ENCODE measurements around the gene FLT3. TPM values are rescaled to one million over a fixed set of nuclear protein-coding genes. Genes with fewer than 3 reads are reported as not detected.

Gene FLT3
- total RNA-seq, 2 donors from 2014 or later, result 0.12 to 0.26 TPM

- Histone ChIP-seq H3K9me3 (no peaks in the 10 kb centered on the region), H3K27ac (no peak overlapping the region), H3K4me3 (no peak overlapping the region), H3K27me3 (no peaks in the 10 kb centered on the region), H3K36me3 (no peaks in the 10 kb centered on the region), H3K4me1 (no peaks in the 10 kb centered on the region)
- TF ChIP-seq CTCF (IDR thresholded peaks at IDR 0.05), result no peak
- DNase-seq (ENCODE audit: low spot score), result no peak
Observed at GRCh38 chr13:28129911-28130693, 29.7 kb upstream of the FLT3 start.

- H3K27me3 ChIP-seq, result no peaks in the 10 kb centered on the region
- H3K36me3 ChIP-seq, result no peaks in the 10 kb centered on the region
- no peak for TF ChIP-seq CTCF (IDR thresholded peaks at IDR 0.05)
- H3K4me1 ChIP-seq, result no peaks in the 10 kb centered on the region
- no peak for DNase-seq (ENCODE audit: low spot score)
- H3K27ac ChIP-seq, result no peak overlapping the region
- no peaks in the 10 kb centered on the region for H3K9me3 ChIP-seq
- no peak overlapping the region for H3K4me3 ChIP-seq
Observed at GRCh38 chr13:28128926-28129325, 28.6 kb upstream of the FLT3 start.

GRCh38 chr13:28128030-28128429, 27.7 kb upstream of the FLT3 start:
- H3K4me3 ChIP-seq, result no peak overlapping the region
- H3K4me1 ChIP-seq, result no peaks in the 10 kb centered on the region
- H3K27me3 ChIP-seq, result no peaks in the 10 kb centered on the region
- DNase-seq (ENCODE audit: low spot score), result no peak
- no peaks in the 10 kb centered on the region for H3K9me3 ChIP-seq
- no peaks in the 10 kb centered on the region for H3K36me3 ChIP-seq
- no peak overlapping the region for H3K27ac ChIP-seq
- TF ChIP-seq CTCF (IDR thresholded peaks at IDR 0.05), result no peak

GRCh38 chr13:28121224-28121623, 20.8 kb upstream of the FLT3 start:
- Histone ChIP-seq H3K27me3 (no peaks in the 10 kb centered on the region), H3K27ac (no peak overlapping the region), H3K9me3 (no peaks in the 10 kb centered on the region), H3K36me3 (no peaks in the 10 kb centered on the region), H3K4me3 (no peak overlapping the region), H3K4me1 (no peaks in the 10 kb centered on the region)
- no peak for DNase-seq (ENCODE audit: low spot score)
- TF ChIP-seq CTCF (IDR thresholded peaks at IDR 0.05), result no peak

- Histone ChIP-seq H3K27me3 (no peaks in the 10 kb centered on the region), H3K4me1 (no peaks in the 10 kb centered on the region), H3K36me3 (no peaks in the 10 kb centered on the region), H3K4me3 (no peak overlapping the region), H3K9me3 (no peaks in the 10 kb centered on the region), H3K27ac (no peak overlapping the region)
- no peak for TF ChIP-seq CTCF (IDR thresholded peaks at IDR 0.05)
- DNase-seq (ENCODE audit: low spot score), result no peak
Observed at GRCh38 chr13:28120317-28120716, 19.9 kb upstream of the FLT3 start.
